ENCODE measurements around the gene TMEM44.
A peak's percentile ranks its signal among the peaks of the same experiment; 100 is the strongest.

The TMEM44 gene

DNA sequence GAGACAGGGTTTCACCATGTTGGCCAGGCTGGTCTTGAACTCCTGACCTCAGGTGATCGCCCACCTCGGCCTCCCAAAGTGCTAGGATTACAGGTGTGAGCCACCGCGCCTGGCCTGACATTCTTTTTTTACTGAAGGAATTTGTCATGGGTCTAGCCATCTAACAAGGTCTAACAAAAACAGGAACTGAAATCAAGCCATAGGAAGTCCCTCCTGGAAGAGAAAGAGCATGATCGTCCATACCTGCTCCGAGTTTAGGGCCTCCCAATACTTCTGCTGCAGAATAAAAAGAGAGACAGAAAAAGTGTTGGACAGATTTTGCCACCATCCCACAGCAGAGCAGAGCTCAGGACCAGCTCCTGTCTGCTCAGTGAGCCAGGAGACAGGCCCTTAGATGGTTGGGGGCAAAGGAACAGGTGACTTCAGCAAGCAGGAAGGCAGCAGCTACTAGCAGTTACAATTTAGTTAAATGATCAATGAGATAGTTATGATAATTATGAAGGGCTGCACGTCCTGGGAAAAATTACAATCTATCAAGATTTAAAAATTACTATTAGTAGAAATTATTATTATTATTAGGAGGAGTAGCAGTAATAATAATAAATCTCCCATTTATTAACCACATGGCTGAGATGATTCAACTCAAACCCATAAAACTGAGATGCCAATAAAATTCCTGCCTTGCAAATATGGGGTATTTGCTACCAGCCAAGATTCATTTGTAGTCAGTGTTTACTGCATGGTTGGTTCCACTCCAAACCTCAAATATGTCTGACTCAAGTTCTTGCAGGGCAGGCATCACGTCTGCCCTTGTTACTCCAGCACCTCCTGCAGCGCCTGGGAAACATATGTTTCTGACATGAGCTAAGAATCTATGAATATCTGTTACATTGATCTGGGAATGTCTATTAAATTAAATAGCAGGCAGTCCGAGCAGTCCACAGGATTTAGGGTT, 40.1 kb downstream of the TMEM44 start:
- Histone ChIP-seq H4K91ac (ENCODE audit: low read depth, low read length) (no peak overlapping the region), H3K9ac (ENCODE audit: low read length) (no peak overlapping the region), H2BK120ac (ENCODE audit: insufficient read depth, low read length, poor library complexity) (no peak overlapping the region), H3K14ac (ENCODE audit: low read length) (no peak overlapping the region), H3K79me1 (ENCODE audit: low read length) (no peaks in the 10 kb centered on the region), H4K8ac (ENCODE audit: low read depth, low read length) (no peak overlapping the region), H3K4me2 (ENCODE audit: low read length) (no peak overlapping the region), H3K4me1 (ENCODE audit: control insufficient read depth in 1 of 2, insufficient read depth in 2 of 2, low read length in 2 of 2) (no peaks in the 10 kb centered on the region), H3K27me3 (ENCODE audit: insufficient read depth, low read length) (no peaks in the 10 kb centered on the region), H2AK5ac (ENCODE audit: low read length) (no peak overlapping the region), H3K4me3 (ENCODE audit: low read depth, low read length) (no peak overlapping the region), H3K18ac (ENCODE audit: low read length) (no peak overlapping the region), H2AFZ (ENCODE audit: insufficient read depth, low read length, poor library complexity) (no peak overlapping the region), H3K23ac (ENCODE audit: low read length) (no peak overlapping the region), H2BK12ac (ENCODE audit: low read length) (no peak overlapping the region), H3K36me3 (ENCODE audit: control insufficient read depth in 1 of 2, insufficient read depth in 2 of 2, low read length in 2 of 2) (peaks cover 3 to 5% of the 10 kb centered on the region in 2 experiments), H4K12ac (ENCODE audit: low read depth, low read length) (no peak overlapping the region), H2BK5ac (ENCODE audit: low read depth, low read length, poor library complexity) (no peak overlapping the region), H3K9me3 (ENCODE audit: insufficient read depth, low read depth, low read length) (no peaks in the 10 kb centered on the region), H3K4ac (ENCODE audit: low read depth, low read length) (no peak overlapping the region), H3K27ac (ENCODE audit: low read depth, low read length) (no peak overlapping the region), H3K79me2 (ENCODE audit: control insufficient read depth, insufficient read depth, low read length, poor library complexity) (no peaks in the 10 kb centered on the region)
- DNase-seq: peak; percentile 58 to 80
- no CpG with 5 or more reads among the region's 10 CpGs for WGBS (ENCODE audit: extremely low coverage, insufficient coverage, insufficient read length)

DNA sequence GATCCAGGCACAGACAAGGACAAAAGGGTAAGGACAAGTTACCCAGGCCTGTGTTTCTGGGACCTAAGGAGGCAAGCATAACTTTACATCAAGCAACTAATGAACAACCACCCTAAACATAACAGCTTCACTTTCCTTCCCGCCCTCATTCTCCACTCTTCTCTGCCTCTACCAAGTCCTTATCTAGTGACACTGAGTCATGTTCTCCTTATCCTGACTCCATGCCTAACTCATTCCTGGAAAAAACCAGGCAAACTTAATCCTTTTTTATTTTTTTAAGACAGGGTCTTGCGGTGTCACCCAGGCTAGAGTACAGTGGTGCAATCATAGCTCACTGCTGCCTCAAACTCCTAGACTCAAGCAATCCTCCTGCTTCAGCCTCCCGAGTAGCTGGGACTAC, 44.5 kb downstream of the TMEM44 start:
- H3K18ac ChIP-seq (ENCODE audit: low read length): no peak overlapping the region
- no peak overlapping the region for H2BK120ac ChIP-seq (ENCODE audit: insufficient read depth, low read length, poor library complexity)
- H3K9ac ChIP-seq (ENCODE audit: low read length): no peak overlapping the region
- peaks cover 0 to 8% of the 10 kb centered on the region in 2 experiments for H3K36me3 ChIP-seq (ENCODE audit: control insufficient read depth in 1 of 2, insufficient read depth in 2 of 2, low read length in 2 of 2)
- no peak overlapping the region for H2BK12ac ChIP-seq (ENCODE audit: low read length)
- no peak overlapping the region for H4K12ac ChIP-seq (ENCODE audit: low read depth, low read length)
- H3K4me1 ChIP-seq (ENCODE audit: control insufficient read depth in 1 of 2, insufficient read depth in 2 of 2, low read length in 2 of 2): peaks cover 0 to 2% of the 10 kb centered on the region in 2 experiments
- H3K79me1 ChIP-seq (ENCODE audit: low read length): peaks cover 3% of the 10 kb centered on the region
- no peak overlapping the region for H2BK5ac ChIP-seq (ENCODE audit: low read depth, low read length, poor library complexity)
- no peak overlapping the region for H3K4me2 ChIP-seq (ENCODE audit: low read length)
- no peak overlapping the region for H3K27ac ChIP-seq (ENCODE audit: low read depth, low read length)
- H3K4ac ChIP-seq (ENCODE audit: low read depth, low read length): no peak overlapping the region
- no peak overlapping the region for H3K23ac ChIP-seq (ENCODE audit: low read length)
- no peak overlapping the region for H3K14ac ChIP-seq (ENCODE audit: low read length)
- no peak overlapping the region for H4K91ac ChIP-seq (ENCODE audit: low read depth, low read length)
- H3K4me3 ChIP-seq (ENCODE audit: low read depth, low read length): no peak overlapping the region
- no peak overlapping the region for H4K8ac ChIP-seq (ENCODE audit: low read depth, low read length)
- no peak for DNase-seq
- peaks cover 3% of the 10 kb centered on the region for H3K79me2 ChIP-seq (ENCODE audit: control insufficient read depth, insufficient read depth, low read length, poor library complexity)
- H2AFZ ChIP-seq (ENCODE audit: insufficient read depth, low read length, poor library complexity): no peak overlapping the region
- no peaks in the 10 kb centered on the region for H3K27me3 ChIP-seq (ENCODE audit: insufficient read depth, low read length)
- no CpG with 5 or more reads among the region's 3 CpGs for WGBS (ENCODE audit: extremely low coverage, insufficient coverage, insufficient read length)
- H2AK5ac ChIP-seq (ENCODE audit: low read length): no peak overlapping the region
- no peaks in the 10 kb centered on the region for H3K9me3 ChIP-seq (ENCODE audit: insufficient read depth, low read depth, low read length)

DNA sequence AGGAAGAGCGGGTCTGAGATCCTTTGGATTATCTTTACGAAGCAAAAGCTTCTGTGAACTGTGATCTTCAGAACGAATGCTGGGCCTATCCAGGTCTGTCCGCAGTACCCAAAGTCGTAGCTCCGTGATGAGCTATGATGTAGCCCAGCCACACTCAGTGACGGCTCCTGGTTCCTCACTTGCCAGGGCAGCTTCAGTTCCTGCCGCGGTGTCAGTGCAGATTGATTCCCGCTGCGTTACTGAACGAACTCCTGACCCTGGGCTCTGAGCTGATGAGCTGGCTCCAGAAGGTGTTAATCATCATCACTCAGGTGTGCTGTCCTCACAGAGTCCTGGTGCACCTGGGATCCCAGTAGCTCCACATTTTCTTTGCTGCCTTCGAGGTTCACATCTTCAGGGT, 45.0 kb downstream of the TMEM44 start:
- Histone ChIP-seq H4K91ac (ENCODE audit: low read depth, low read length) (no peak overlapping the region), H4K8ac (ENCODE audit: low read depth, low read length) (no peak overlapping the region), H3K14ac (ENCODE audit: low read length) (no peak overlapping the region), H2BK5ac (ENCODE audit: low read depth, low read length, poor library complexity) (no peak overlapping the region), H2AK5ac (ENCODE audit: low read length) (no peak overlapping the region), H4K12ac (ENCODE audit: low read depth, low read length) (no peak overlapping the region), H3K9ac (ENCODE audit: low read length) (no peak overlapping the region), H3K27me3 (ENCODE audit: insufficient read depth, low read length) (no peaks in the 10 kb centered on the region), H3K18ac (ENCODE audit: low read length) (no peak overlapping the region), H2AFZ (ENCODE audit: insufficient read depth, low read length, poor library complexity) (no peak overlapping the region), H3K79me1 (ENCODE audit: low read length) (peaks cover 7% of the 10 kb centered on the region), H2BK120ac (ENCODE audit: insufficient read depth, low read length, poor library complexity) (no peak overlapping the region), H3K9me3 (ENCODE audit: insufficient read depth, low read depth, low read length) (no peaks in the 10 kb centered on the region), H3K27ac (ENCODE audit: low read depth, low read length) (no peak overlapping the region), H3K23ac (ENCODE audit: low read length) (no peak overlapping the region), H3K79me2 (ENCODE audit: control insufficient read depth, insufficient read depth, low read length, poor library complexity) (peaks cover 3% of the 10 kb centered on the region), H3K4ac (ENCODE audit: low read depth, low read length) (no peak overlapping the region), H3K4me1 (ENCODE audit: control insufficient read depth in 1 of 2, insufficient read depth in 2 of 2, low read length in 2 of 2) (peaks cover 0 to 2% of the 10 kb centered on the region in 2 experiments), H3K4me3 (ENCODE audit: low read depth, low read length) (no peak overlapping the region), H3K4me2 (ENCODE audit: low read length) (no peak overlapping the region), H2BK12ac (ENCODE audit: low read length) (no peak overlapping the region), H3K36me3 (ENCODE audit: control insufficient read depth in 1 of 2, insufficient read depth in 2 of 2, low read length in 2 of 2) (peaks cover 0 to 8% of the 10 kb centered on the region in 2 experiments)
- DNase-seq: no peak
- no CpG with 5 or more reads among the region's 13 CpGs for WGBS (ENCODE audit: extremely low coverage, insufficient coverage, insufficient read length)

DNA sequence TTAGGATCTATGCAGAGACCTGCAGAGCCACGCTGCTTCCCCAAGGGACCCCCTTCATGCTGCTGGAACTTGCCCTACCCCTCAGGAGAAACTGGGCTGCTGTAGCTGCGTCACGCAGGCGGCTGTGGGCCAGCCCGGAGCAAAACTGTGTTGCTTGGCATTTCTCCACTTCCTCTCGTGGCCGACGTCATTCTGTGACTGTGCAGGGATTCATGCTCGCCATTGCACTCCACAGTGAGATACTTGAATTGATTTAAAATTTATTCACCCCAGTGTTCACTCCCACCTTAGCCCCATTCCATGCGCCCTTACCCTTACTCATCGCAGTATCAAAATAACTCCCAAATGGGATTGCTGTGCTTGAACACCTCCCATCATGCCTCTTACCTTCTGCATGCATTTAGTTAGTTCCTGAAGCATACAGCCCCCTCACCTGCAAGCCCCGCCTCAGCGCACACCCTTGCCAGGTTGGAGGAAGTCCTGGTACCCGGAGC, 45.7 kb downstream of the TMEM44 start:
- H4K8ac ChIP-seq (ENCODE audit: low read depth, low read length): no peak overlapping the region
- H2AK5ac ChIP-seq (ENCODE audit: low read length): no peak overlapping the region
- H3K4me1 ChIP-seq (ENCODE audit: control insufficient read depth in 1 of 2, insufficient read depth in 2 of 2, low read length in 2 of 2): peaks cover 0 to 2% of the 10 kb centered on the region in 2 experiments
- no peak overlapping the region for H2BK5ac ChIP-seq (ENCODE audit: low read depth, low read length, poor library complexity)
- no peak overlapping the region for H3K27ac ChIP-seq (ENCODE audit: low read depth, low read length)
- H3K79me1 ChIP-seq (ENCODE audit: low read length): peaks cover 7% of the 10 kb centered on the region
- no peak overlapping the region for H3K9ac ChIP-seq (ENCODE audit: low read length)
- no peaks in the 10 kb centered on the region for H3K27me3 ChIP-seq (ENCODE audit: insufficient read depth, low read length)
- no peak overlapping the region for H2BK12ac ChIP-seq (ENCODE audit: low read length)
- H3K4me2 ChIP-seq (ENCODE audit: low read length): no peak overlapping the region
- no peak overlapping the region for H3K14ac ChIP-seq (ENCODE audit: low read length)
- H3K79me2 ChIP-seq (ENCODE audit: control insufficient read depth, insufficient read depth, low read length, poor library complexity): peaks cover 3% of the 10 kb centered on the region
- H3K23ac ChIP-seq (ENCODE audit: low read length): no peak overlapping the region
- no peak overlapping the region for H3K4ac ChIP-seq (ENCODE audit: low read depth, low read length)
- H3K18ac ChIP-seq (ENCODE audit: low read length): no peak overlapping the region
- no CpG with 5 or more reads among the region's 14 CpGs for WGBS (ENCODE audit: extremely low coverage, insufficient coverage, insufficient read length)
- no peak overlapping the region for H4K91ac ChIP-seq (ENCODE audit: low read depth, low read length)
- H2BK120ac ChIP-seq (ENCODE audit: insufficient read depth, low read length, poor library complexity): no peak overlapping the region
- no peak overlapping the region for H4K12ac ChIP-seq (ENCODE audit: low read depth, low read length)
- peaks cover 2% of the 10 kb centered on the region for H3K9me3 ChIP-seq (ENCODE audit: insufficient read depth, low read depth, low read length)
- DNase-seq: peak in 1 of 2 donors; percentile 33
- no peak overlapping the region for H2AFZ ChIP-seq (ENCODE audit: insufficient read depth, low read length, poor library complexity)
- peaks cover 0 to 8% of the 10 kb centered on the region in 2 experiments for H3K36me3 ChIP-seq (ENCODE audit: control insufficient read depth in 1 of 2, insufficient read depth in 2 of 2, low read length in 2 of 2)
- H3K4me3 ChIP-seq (ENCODE audit: low read depth, low read length): no peak overlapping the region

Measured in trophoblast cell (in vitro differentiated cells and primary cell).